K562 (cell line): ENCODE results near the gene VDAC2. TPM values are rescaled to one million over a fixed set of nuclear protein-coding genes. Genes with fewer than 3 reads are reported as not detected.
A peak's percentile ranks its signal among the peaks of the same experiment; 100 is the strongest.

ENCODE experiments used
- CEBPB ChIP-seq: fragments of 450-650 bp; IDR thresholded peaks from 2 replicates; pipeline ENCODE4 v1.6.1; 2016; ENCODE audit warnings: missing genetic modification characterization, missing compliant biosample characterization
- CREB3 ChIP-seq: fragments of 450-650 bp; conservative IDR thresholded peaks from 2 replicates; pipeline ENCODE4 v1.6.1; 2016; ENCODE audit warnings: missing genetic modification characterization, low read depth, mild to moderate bottlenecking, missing compliant biosample characterization, moderate library complexity
- DPF2 ChIP-seq: fragments of 450-650 bp; IDR thresholded peaks from 2 replicates; pipeline ENCODE4 v1.6.1; 2016
- ETS1 ChIP-seq: conservative IDR thresholded peaks from 2 replicates; pipeline ENCODE4 v1.6.1; 2011; ENCODE audit warnings: low read depth, mild to moderate bottlenecking, low read length; ENCODE audit not compliant: control insufficient read depth
- HDAC2 ChIP-seq: fragments of 450-650 bp; IDR thresholded peaks from 2 replicates; pipeline ENCODE4 v1.6.1; 2016; ENCODE audit warnings: mild to moderate bottlenecking
- IRF9 ChIP-seq: fragments of 450-650 bp; IDR thresholded peaks from 2 replicates; pipeline ENCODE4 v1.6.1; 2016; ENCODE audit warnings: missing biosample characterization, missing genetic modification characterization
- MNT ChIP-seq, 2 experiments: fragments of 450-650 bp; conservative IDR thresholded peaks; 2 replicates each; pipeline ENCODE4 v1.6.1; 2017; ENCODE audit warnings: mild to moderate bottlenecking in 2 of 2, moderate library complexity in 2 of 2
- NRF1 ChIP-seq, 2 experiments: fragments of 450-650 bp; IDR thresholded peaks in 1 of 2; conservative IDR thresholded peaks in 1 of 2; 2 replicates each; pipeline ENCODE4 v1.6.1; 2014; ENCODE audit warnings: mild to moderate bottlenecking in 2 of 2
- PHF8 ChIP-seq: fragments of 200-600 bp; sonication (generic); IDR thresholded peaks from 2 replicates; pipeline ENCODE4 v1.6.1; 2012; ENCODE audit warnings: mixed run types, mild to moderate bottlenecking, inconsistent platforms, low read length, moderate library complexity, borderline replicate concordance
- POLR2AphosphoS5 ChIP-seq: IDR thresholded peaks from 2 replicates; pipeline ENCODE4 v1.6.1; 2011; ENCODE audit warnings: mild to moderate bottlenecking, low read depth, low read length, moderate library complexity; ENCODE audit not compliant: control insufficient read depth, insufficient read depth
- RB1 ChIP-seq: fragments of 450-650 bp; IDR thresholded peaks from 2 replicates; pipeline ENCODE4 v1.6.1; 2017; ENCODE audit warnings: low read depth, mild to moderate bottlenecking
- TFAP4 ChIP-seq: sonication (generic); formaldehyde crosslinking; IDR thresholded peaks from 2 replicates; pipeline ENCODE4 v1.8.0; 2022; ENCODE audit warnings: missing genetic modification reagents, mild to moderate bottlenecking, moderate library complexity, borderline replicate concordance
- VEZF1 ChIP-seq: fragments of 200-800 bp; sonication (Bioruptor generic); IDR thresholded peaks from 2 replicates; pipeline ENCODE4 v1.6.1; 2017; ENCODE audit warnings: missing genetic modification characterization, missing compliant biosample characterization
- ZBTB33 ChIP-seq: sonication (generic); formaldehyde crosslinking; IDR thresholded peaks from 2 replicates; pipeline ENCODE4 v1.8.1; 2023; ENCODE audit warnings: mild to moderate bottlenecking, missing genetic modification reagents
- ZNF354B ChIP-seq: fragments of 250-450 bp; sonication (Bioruptor Pico); IDR thresholded peaks from 2 replicates; pipeline ENCODE4 v1.4.0; 2020
- ZNF384 ChIP-seq: IDR thresholded peaks from 2 replicates; pipeline ENCODE4 v1.6.1; 2012; ENCODE audit warnings: low read depth, low read length, improper control_type of control experiment
- ZNF77 ChIP-seq: fragments of 250-450 bp; sonication (Bioruptor Pico); IDR thresholded peaks from 2 replicates; pipeline ENCODE4 v1.5.0; 2020
- polyA plus RNA-seq, 8 experiments: library from polyadenylated mRNA; depleted of rRNA in 4 of 8; stranded (reverse) in 5 of 8; unstranded in 3 of 8; fragments of >200 nt; fragmentation: Nextera tagmentation in 2 of 8; fragmentation: Illumina TruSeq in 1 of 8; extraction: Ambion mirVana in 2 of 8; extraction: Trizol in 1 of 8; gene quantifications; 2 replicates each; pipeline versions ENCODE4 v1.2.1 to v1.2.3, GENCODE V29; 2011 to 2014; ENCODE audit warnings: inconsistent platforms in 1 of 8, missing spikeins in 1 of 8
- total RNA-seq, 7 experiments: library from RNA; depleted of rRNA in 6 of 7; stranded (reverse); fragments of >200 nt in 6 of 7; fragmentation: Illumina TruSeq in 2 of 7; extraction: Trizol in 2 of 7; gene quantifications; 2 replicates each; pipeline versions ENCODE4 v1.2.1 to v1.2.3, GENCODE V29; 2011 to 2021; ENCODE audit warnings: low replicate concordance in 1 of 7

The VDAC2 gene
- total and polyA plus RNA-seq, 9 of the 15 experiments (the other 6 are each of a cell fraction or from before 2014, with no cell fraction given) = 139 to 450 (median 250) TPM

GRCh38 chr10:75234017-75234682, 23.6 kb downstream of the VDAC2 start (continued):
- TF ChIP-seq ETS1 (no peak), IRF9 (tag) (0 out of 2 replicates have a peak, but pooled peaks have one; percentile 35), PHF8 (peak; percentile 56; the same call in 1 of the 2 replicates), DPF2 (0 out of 2 replicates have a peak, but pooled peaks have one; percentile 12), TFAP4 (CRISPR knock-in tag) (peak; percentile 59; the same call in 1 of the 2 replicates), ZNF354B (CRISPR knock-in tag) (no peak), VEZF1 (CRISPR knock-in tag) (peak; percentile 89), CREB3 (no peak), ZNF77 (CRISPR knock-in tag) (no peak), HDAC2 (peak; percentile 26; the same call in 1 of the 2 replicates), POLR2AphosphoS5 (peak; percentile 78; the same call in 1 of the 2 replicates), MNT (conservative IDR thresholded peaks at IDR 0.05) (0 out of 4 replicates have a peak, but pooled peaks have one; percentile 27 to 32), CEBPB (peak; percentile 51), ZNF384 (0 out of 2 replicates have a peak, but pooled peaks have one; percentile 9), RB1 (peak; percentile 45; the same call in 1 of the 2 replicates), NRF1 (conservative IDR thresholded peaks at IDR 0.05 in 1 of 2, IDR thresholded peaks at IDR 0.05 in 1 of 2) (peak; percentile 66 to 72), ZBTB33 (CRISPR knock-in tag) (no peak)
